ENCODE data around the gene INTS3. TPM values are rescaled to one million over a fixed set of nuclear protein-coding genes. Genes with fewer than 3 reads are reported as not detected.

INTS3 gene
- total RNA-seq, 2 experiments from 2014 or later = 62.9 to 64.8 TPM

Small RNA genes lying within 50 kb of the gene (microRNA-seq; reads per million reads assigned to microRNA genes)
- gene MIR8083 (ENCODE audit: borderline microRNAs expressed, borderline replicate concordance) = not detected

Other genes with a start within 250 kb of the INTS3 start
- 100 to 1,000 TPM; 444 to 557 TPM for gene S100A6, start 192.1 kb upstream of the INTS3 start, total RNA-seq
- 1 to 10 TPM; 3.0 to 3.8 TPM for gene S100A5, start 187.1 kb upstream of the INTS3 start, total RNA-seq
- 100 to 1,000 TPM; 678 to 905 TPM for gene S100A4, start 182.2 kb upstream of the INTS3 start, total RNA-seq
- not detected for gene S100A3, start 178.8 kb upstream of the INTS3 start, total RNA-seq
- gene S100A2, start 162.2 kb upstream of the INTS3 start, total RNA-seq = 1 to 10 TPM in 1 of 2 experiments, under 1 TPM in 1; 0.50 to 1.8 TPM
- not detected for gene S100A16, start 114.9 kb upstream of the INTS3 start, total RNA-seq
- not detected for gene S100A14, start 111.7 kb upstream of the INTS3 start, total RNA-seq
- 1 to 10 TPM; 3.9 to 4.2 TPM for gene S100A13, start 100.5 kb upstream of the INTS3 start, total RNA-seq
- not detected for gene S100A1, start 99.6 kb upstream of the INTS3 start, total RNA-seq
- gene CHTOP, start 94.0 kb upstream of the INTS3 start, total RNA-seq = 10 to 100 TPM; 96.1 to 98.3 TPM
- 10 to 100 TPM; 36.1 to 39.6 TPM for gene SNAPIN, start 69.3 kb upstream of the INTS3 start, total RNA-seq
- gene ILF2, start 57.1 kb upstream of the INTS3 start, total RNA-seq = 100 to 1,000 TPM; 192 to 223 TPM
- gene NPR1, start 49.4 kb upstream of the INTS3 start, total RNA-seq = not detected
- gene SLC27A3, start 47.4 kb downstream of the INTS3 start, total RNA-seq = 10 to 100 TPM; 22.2 to 22.9 TPM
- gene GATAD2B, start 194.9 kb downstream of the INTS3 start, total RNA-seq = 10 to 100 TPM; 73.4 to 75.4 TPM
- gene DENND4B, start 218.7 kb downstream of the INTS3 start, total RNA-seq = 100 to 1,000 TPM; 165 to 180 TPM
- gene CRTC2, start 230.6 kb downstream of the INTS3 start, total RNA-seq = 100 to 1,000 TPM in 1 of 2 experiments, 10 to 100 TPM in 1; 80.7 to 107 TPM
- 10 to 100 TPM; 33.5 to 36.4 TPM for gene SLC39A1, start 235.5 kb downstream of the INTS3 start, total RNA-seq
- gene CREB3L4, start 239.9 kb downstream of the INTS3 start, total RNA-seq = 1 to 10 TPM; 6.9 to 7.9 TPM
- 100 to 1,000 TPM; 111 to 124 TPM for gene JTB, start 249.6 kb downstream of the INTS3 start, total RNA-seq

Measured in activated CD4-positive, alpha-beta T cell treated with anti-CD3 and anti-CD28 coated beads, Interleukin-2, amount 10 ng/mL, durations not matched to agents 7 days and 5 days (primary cell).